BLaER1 (cell line): Measurements from ENCODE around the gene UQCR10.

Experiments
- H3K27ac ChIP-seq: shearing (Covaris generic); formaldehyde crosslinking; 2 replicates; pipeline ENCODE4 v1.8.1; 2022
- H3K27me3 ChIP-seq: shearing (Covaris generic); formaldehyde crosslinking; 2 replicates; pipeline ENCODE4 v1.8.1; 2022
- H3K36me3 ChIP-seq: shearing (Covaris generic); formaldehyde crosslinking; 2 replicates; pipeline ENCODE4 v1.8.1; 2022
- H3K4me1 ChIP-seq: shearing (Covaris generic); formaldehyde crosslinking; 2 replicates; pipeline ENCODE4 v1.8.1; 2022
- H3K4me2 ChIP-seq: shearing (Covaris generic); formaldehyde crosslinking; 2 replicates; pipeline ENCODE4 v1.8.1; 2022
- H3K4me3 ChIP-seq: shearing (Covaris generic); formaldehyde crosslinking; 2 replicates; pipeline ENCODE4 v1.8.1; 2022
- H3K9ac ChIP-seq: shearing (Covaris generic); formaldehyde crosslinking; 2 replicates; pipeline ENCODE4 v1.8.1; 2022
- H3K9me3 ChIP-seq: shearing (Covaris generic); formaldehyde crosslinking; 2 replicates; pipeline ENCODE4 v1.8.1; 2022
- H4K20me1 ChIP-seq: shearing (Covaris generic); formaldehyde crosslinking; 2 replicates; pipeline ENCODE4 v1.8.1; 2022
- Cebpa-rat ChIP-seq: shearing (Covaris generic); IDR thresholded peaks from 2 replicates; pipeline ENCODE4 v1.8.1; 2022

The UQCR10 gene

GRCh38 chr22:29767171-29768051, at the start of gene UQCR10:
TSS of gene UQCR10 (plus strand) at chr22:29767369. CDS start at chr22:29767399, 30 bp downstream.
- peak within 1 kb of the TSS; percentile 93 for H3K9ac ChIP-seq
- H4K20me1 ChIP-seq = peaks cover 26% of the 10 kb centered on the region
- peak within 1 kb of the TSS; percentile 90 for H3K27ac ChIP-seq
- no peaks in the 10 kb centered on the region for H3K27me3 ChIP-seq
- H3K9me3 ChIP-seq = no peaks in the 10 kb centered on the region
- TF ChIP-seq Cebpa-rat = no peak
- H3K4me2 ChIP-seq = peak within 1 kb of the TSS; percentile 93
- peaks cover 33% of the 10 kb centered on the region for H3K36me3 ChIP-seq
- H3K4me1 ChIP-seq = peaks cover 37% of the 10 kb centered on the region
- H3K4me3 ChIP-seq = peak within 1 kb of the TSS; percentile 87

GRCh38 chr22:29717789-29718188, 49.4 kb upstream of the UQCR10 start:
- peaks cover 64% of the 10 kb centered on the region; the same call in 1 of the 2 replicates for H4K20me1 ChIP-seq
- no peak for TF ChIP-seq Cebpa-rat
- peaks cover 81% of the 10 kb centered on the region for H3K27me3 ChIP-seq
- no peak overlapping the region for H3K27ac ChIP-seq
- no peaks in the 10 kb centered on the region for H3K36me3 ChIP-seq
- 0 out of 2 replicates have a peak, but pooled peaks cover 4% of the 10 kb centered on the region for H3K4me1 ChIP-seq
- no peaks in the 10 kb centered on the region for H3K9me3 ChIP-seq
- H3K4me3 ChIP-seq = no peak overlapping the region
- no peak overlapping the region for H3K9ac ChIP-seq
- no peak overlapping the region for H3K4me2 ChIP-seq

- no peak overlapping the region for H3K4me2 ChIP-seq
- peaks cover 73% of the 10 kb centered on the region; the same call in 1 of the 2 replicates for H4K20me1 ChIP-seq
- H3K4me1 ChIP-seq = 0 out of 2 replicates have a peak, but pooled peaks cover 4% of the 10 kb centered on the region
- no peak overlapping the region for H3K9ac ChIP-seq
- peaks cover 95% of the 10 kb centered on the region for H3K27me3 ChIP-seq
- H3K4me3 ChIP-seq = no peak overlapping the region
- TF ChIP-seq Cebpa-rat = no peak
- H3K36me3 ChIP-seq = no peaks in the 10 kb centered on the region
- no peaks in the 10 kb centered on the region for H3K9me3 ChIP-seq
- no peak overlapping the region for H3K27ac ChIP-seq
Observed at GRCh38 chr22:29718949-29719898, 47.9 kb upstream of the UQCR10 start.

GRCh38 chr22:29719899-29720645, 47.1 kb upstream of the UQCR10 start, which contains the start of gene CABP7:
TSS of gene CABP7 (plus strand) at chr22:29720003. CDS start at chr22:29720425, 422 bp downstream.
- peaks cover 95% of the 10 kb centered on the region for H3K27me3 ChIP-seq
- no peaks in the 10 kb centered on the region for H3K9me3 ChIP-seq
- H3K4me3 ChIP-seq = peak within 1 kb of the TSS; percentile 59
- H3K27ac ChIP-seq = no peak within 1 kb of the TSS
- H3K4me1 ChIP-seq = 0 out of 2 replicates have a peak, but pooled peaks cover 4% of the 10 kb centered on the region
- TF ChIP-seq Cebpa-rat = no peak
- no peaks in the 10 kb centered on the region for H3K36me3 ChIP-seq
- peaks cover 73% of the 10 kb centered on the region; the same call in 1 of the 2 replicates for H4K20me1 ChIP-seq
- H3K9ac ChIP-seq = no peak within 1 kb of the TSS
- H3K4me2 ChIP-seq = peak within 1 kb of the TSS; percentile 75

- H3K27me3 ChIP-seq = peaks cover 91% of the 10 kb centered on the region
- H3K9ac ChIP-seq = no peak overlapping the region
- H3K36me3 ChIP-seq = no peaks in the 10 kb centered on the region
- H3K9me3 ChIP-seq = no peaks in the 10 kb centered on the region
- H3K4me2 ChIP-seq = peak overlapping the region; percentile 34
- no peak overlapping the region for H3K4me3 ChIP-seq
- peaks cover 68% of the 10 kb centered on the region; the same call in 1 of the 2 replicates for H4K20me1 ChIP-seq
- H3K4me1 ChIP-seq = 0 out of 2 replicates have a peak, but pooled peaks cover 4% of the 10 kb centered on the region
- no peak for TF ChIP-seq Cebpa-rat
- no peak overlapping the region for H3K27ac ChIP-seq
Observed at GRCh38 chr22:29720811-29721323, 46.3 kb upstream of the UQCR10 start.

- no peak overlapping the region for H3K27ac ChIP-seq
- H3K4me2 ChIP-seq = no peak overlapping the region
- H3K27me3 ChIP-seq = peaks cover 81% of the 10 kb centered on the region
- peaks cover 68% of the 10 kb centered on the region; the same call in 1 of the 2 replicates for H4K20me1 ChIP-seq
- H3K9ac ChIP-seq = no peak overlapping the region
- H3K9me3 ChIP-seq = no peaks in the 10 kb centered on the region
- TF ChIP-seq Cebpa-rat = no peak
- no peak overlapping the region for H3K4me3 ChIP-seq
- H3K36me3 ChIP-seq = no peaks in the 10 kb centered on the region
- peaks cover 15% of the 10 kb centered on the region; the same call in 1 of the 2 replicates for H3K4me1 ChIP-seq
Observed at GRCh38 chr22:29722151-29722550, 45.0 kb upstream of the UQCR10 start.

- H4K20me1 ChIP-seq = peaks cover 64% of the 10 kb centered on the region; the same call in 1 of the 2 replicates
- H3K36me3 ChIP-seq = no peaks in the 10 kb centered on the region
- H3K9me3 ChIP-seq = no peaks in the 10 kb centered on the region
- H3K27me3 ChIP-seq = peaks cover 77% of the 10 kb centered on the region
- H3K4me3 ChIP-seq = no peak overlapping the region
- no peak for TF ChIP-seq Cebpa-rat
- H3K4me2 ChIP-seq = no peak overlapping the region
- peaks cover 15% of the 10 kb centered on the region; the same call in 1 of the 2 replicates for H3K4me1 ChIP-seq
- H3K9ac ChIP-seq = no peak overlapping the region
- no peak overlapping the region for H3K27ac ChIP-seq
Observed at GRCh38 chr22:29722587-29722986, 44.6 kb upstream of the UQCR10 start.

GRCh38 chr22:29723766-29724165, 43.4 kb upstream of the UQCR10 start:
- H3K9ac ChIP-seq = no peak overlapping the region
- peaks cover 65% of the 10 kb centered on the region for H3K27me3 ChIP-seq

More at GRCh38 chr22:29723766-29724165, 43.4 kb upstream of the UQCR10 start:
- H3K4me3 ChIP-seq = no peak overlapping the region
- no peaks in the 10 kb centered on the region for H3K36me3 ChIP-seq
- H3K27ac ChIP-seq = no peak overlapping the region
- H4K20me1 ChIP-seq = peaks cover 52% of the 10 kb centered on the region; the same call in 1 of the 2 replicates
- no peaks in the 10 kb centered on the region for H3K9me3 ChIP-seq
- peaks cover 15% of the 10 kb centered on the region; the same call in 1 of the 2 replicates for H3K4me1 ChIP-seq
- H3K4me2 ChIP-seq = no peak overlapping the region
- no peak for TF ChIP-seq Cebpa-rat
